Activated CD4-positive, alpha-beta T cell treated with anti-CD3 and anti-CD28 coated beads, Interleukin-2, amount 50 U/mL, for 16 hours (primary cell): Measurements from ENCODE around the gene EIF4G3.
"Not testable (repeated sequence)": the region's sequence is repeated elsewhere in the genome, so short reads cannot be mapped to it uniquely, and the experiment has no call there.

Experiments
- DNase-seq: peaks from one replicate; pipeline ENCODE4 v3.0.0-alpha.2; 2020

The EIF4G3 gene, protein sequence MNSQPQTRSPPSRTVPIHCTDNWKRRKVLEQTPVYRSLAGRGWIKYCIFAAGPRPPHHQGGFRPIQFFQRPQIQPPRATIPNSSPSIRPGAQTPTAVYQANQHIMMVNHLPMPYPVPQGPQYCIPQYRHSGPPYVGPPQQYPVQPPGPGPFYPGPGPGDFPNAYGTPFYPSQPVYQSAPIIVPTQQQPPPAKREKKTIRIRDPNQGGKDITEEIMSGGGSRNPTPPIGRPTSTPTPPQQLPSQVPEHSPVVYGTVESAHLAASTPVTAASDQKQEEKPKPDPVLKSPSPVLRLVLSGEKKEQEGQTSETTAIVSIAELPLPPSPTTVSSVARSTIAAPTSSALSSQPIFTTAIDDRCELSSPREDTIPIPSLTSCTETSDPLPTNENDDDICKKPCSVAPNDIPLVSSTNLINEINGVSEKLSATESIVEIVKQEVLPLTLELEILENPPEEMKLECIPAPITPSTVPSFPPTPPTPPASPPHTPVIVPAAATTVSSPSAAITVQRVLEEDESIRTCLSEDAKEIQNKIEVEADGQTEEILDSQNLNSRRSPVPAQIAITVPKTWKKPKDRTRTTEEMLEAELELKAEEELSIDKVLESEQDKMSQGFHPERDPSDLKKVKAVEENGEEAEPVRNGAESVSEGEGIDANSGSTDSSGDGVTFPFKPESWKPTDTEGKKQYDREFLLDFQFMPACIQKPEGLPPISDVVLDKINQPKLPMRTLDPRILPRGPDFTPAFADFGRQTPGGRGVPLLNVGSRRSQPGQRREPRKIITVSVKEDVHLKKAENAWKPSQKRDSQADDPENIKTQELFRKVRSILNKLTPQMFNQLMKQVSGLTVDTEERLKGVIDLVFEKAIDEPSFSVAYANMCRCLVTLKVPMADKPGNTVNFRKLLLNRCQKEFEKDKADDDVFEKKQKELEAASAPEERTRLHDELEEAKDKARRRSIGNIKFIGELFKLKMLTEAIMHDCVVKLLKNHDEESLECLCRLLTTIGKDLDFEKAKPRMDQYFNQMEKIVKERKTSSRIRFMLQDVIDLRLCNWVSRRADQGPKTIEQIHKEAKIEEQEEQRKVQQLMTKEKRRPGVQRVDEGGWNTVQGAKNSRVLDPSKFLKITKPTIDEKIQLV (N-terminal part only)

DNA sequence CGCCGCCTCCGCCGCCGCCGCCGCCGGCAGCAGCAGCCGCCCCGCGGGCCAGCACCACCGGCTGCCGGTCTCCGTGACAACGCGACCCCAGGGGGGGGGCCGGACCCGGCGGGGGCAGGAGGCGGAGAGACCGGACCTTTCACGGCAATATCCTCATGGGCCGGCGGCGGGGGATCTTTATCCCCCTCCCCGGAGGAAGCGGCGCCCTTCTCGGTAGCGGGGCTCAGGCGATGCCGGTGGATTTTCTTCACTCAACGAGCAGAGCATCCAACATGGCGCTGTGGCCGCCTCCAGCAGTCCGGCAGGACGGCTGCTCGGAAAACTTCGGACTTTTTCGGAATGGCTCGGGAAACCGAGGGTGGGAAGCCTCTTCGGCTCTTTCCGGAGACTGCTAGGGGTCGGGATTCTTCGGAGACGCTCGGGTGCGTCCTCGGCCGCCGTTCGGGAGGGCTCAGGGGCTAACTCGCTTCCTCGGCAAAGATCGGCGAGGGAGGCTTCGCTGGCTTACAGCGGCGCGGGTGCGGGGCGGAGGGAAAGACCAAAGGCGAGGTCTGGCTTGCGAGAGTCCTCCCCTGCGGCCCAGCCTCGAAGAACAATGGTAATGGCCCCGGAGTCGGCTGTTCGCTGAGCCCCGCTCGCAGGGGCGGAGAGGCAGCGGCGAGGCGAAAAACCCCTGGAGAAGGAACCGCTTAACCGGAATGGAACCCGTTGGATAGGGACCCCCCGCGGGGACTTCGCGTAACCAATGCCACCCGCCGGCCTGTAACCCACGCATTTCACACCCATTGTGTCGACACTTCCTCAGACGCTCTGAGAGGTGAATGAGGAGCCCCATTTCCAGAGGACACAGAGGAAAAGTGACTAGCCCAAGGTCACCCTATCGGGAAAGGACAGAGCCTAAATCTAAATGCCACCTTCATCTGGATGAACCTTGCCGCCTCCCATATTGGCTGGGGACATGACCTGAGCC is at the start of gene EIF4G3:
EIF4G3 (minus strand) TSS at position 312 of the 970 bp plus-strand sequence. CDS start 174,155 bp downstream, outside the sequence.
- DNase-seq = peak; percentile 100

DNA sequence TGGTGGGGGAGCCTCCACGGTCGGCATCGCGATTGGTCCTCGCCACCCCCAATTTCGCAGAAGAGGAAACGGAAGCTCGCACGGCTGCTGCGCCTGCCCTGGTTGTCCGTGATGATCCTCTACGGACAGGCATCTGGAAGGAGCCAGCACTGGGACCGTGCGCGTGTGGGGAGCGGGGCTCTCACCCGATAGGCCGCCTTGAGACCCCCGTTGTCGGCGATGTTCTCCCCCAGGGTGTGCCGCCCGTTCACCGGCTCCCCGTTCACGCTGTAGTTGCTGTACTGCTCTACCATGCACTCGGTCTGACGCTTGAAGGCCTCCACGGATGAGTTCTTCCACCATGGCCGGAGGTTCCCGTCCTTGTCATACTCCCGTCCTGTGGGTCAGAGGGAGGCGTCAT is 48.4 kb upstream of the EIF4G3 start:
- DNase-seq = no peak

DNA sequence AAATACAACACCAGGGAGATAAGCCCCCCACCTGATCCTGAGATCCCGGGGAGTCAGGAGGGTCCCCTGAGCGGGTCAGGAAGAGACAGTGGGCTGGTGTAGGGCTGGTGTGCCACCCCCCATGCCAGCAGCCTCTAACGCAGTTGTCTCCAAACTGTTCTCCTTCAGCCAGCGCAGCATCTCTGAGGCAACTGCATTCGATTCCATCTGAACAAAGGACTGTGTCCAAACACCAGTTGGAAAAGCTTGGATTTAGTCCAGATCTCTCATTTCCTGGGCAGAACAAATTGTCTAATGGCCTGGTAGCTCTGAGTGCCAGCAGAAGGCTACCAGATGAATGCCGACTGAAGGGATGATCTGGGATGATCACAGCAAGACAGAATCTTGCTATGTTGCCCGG is 44.1 kb upstream of the EIF4G3 start:
- no peak for DNase-seq

DNA sequence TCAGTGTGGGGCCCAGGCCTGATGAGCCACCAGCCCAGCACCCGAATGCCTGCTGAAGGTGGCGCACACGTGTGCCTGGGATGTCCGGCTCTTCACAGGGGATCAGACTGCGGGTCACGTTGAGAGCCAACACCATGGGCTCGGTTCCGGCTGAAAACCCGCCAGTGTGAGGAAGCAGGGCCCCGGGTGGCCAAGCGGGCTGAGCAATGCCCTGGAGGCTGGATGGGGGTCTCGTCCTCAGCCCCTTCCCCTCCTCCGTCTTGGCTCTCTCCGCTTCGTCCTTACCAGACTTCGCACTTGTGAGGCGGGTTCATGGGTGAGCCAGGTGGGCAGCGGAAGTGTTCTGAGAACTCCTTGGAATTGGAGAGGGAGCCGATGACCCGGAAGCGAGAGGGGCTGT is 43.0 kb upstream of the EIF4G3 start:
- no peak for DNase-seq

DNA sequence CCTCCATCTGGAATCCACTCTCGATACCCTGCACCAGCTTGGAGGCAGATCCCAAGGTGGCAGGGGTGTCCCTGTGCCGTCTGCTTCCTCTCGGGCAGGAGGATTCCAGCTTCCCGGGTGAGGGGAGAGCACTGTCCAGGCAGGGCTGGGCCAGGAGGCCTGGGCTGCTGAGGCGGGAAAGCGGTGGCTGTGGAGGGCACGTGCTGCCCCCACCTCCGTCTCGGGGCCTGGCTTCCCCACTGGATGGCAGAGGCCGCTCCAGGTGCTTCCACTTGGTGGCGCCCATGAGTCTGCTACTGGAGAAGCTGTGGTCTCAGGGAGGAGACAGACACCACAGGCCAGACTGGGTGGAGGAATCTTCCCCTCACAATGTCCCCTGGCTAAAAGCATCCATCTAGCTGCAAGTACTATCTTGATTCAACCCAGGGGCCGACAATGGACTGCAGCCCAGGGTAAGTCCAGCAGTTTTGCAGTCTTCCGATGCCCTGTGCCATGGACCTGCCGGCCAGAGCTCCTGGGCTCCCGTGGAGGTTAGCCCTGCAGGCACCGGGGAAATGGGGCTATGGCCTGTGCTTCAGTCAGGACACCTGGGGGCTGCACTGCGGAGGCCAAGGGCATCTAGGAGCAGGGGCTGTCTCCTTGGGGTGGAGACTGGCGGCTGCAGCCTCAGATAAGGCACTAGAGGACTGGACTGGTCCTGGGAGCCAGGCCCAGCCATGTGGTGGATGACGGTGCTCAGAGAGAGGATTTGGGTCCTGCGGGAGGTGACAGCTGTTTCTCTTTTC is 41.3 kb upstream of the EIF4G3 start:
- peak; percentile 48 for DNase-seq

DNA sequence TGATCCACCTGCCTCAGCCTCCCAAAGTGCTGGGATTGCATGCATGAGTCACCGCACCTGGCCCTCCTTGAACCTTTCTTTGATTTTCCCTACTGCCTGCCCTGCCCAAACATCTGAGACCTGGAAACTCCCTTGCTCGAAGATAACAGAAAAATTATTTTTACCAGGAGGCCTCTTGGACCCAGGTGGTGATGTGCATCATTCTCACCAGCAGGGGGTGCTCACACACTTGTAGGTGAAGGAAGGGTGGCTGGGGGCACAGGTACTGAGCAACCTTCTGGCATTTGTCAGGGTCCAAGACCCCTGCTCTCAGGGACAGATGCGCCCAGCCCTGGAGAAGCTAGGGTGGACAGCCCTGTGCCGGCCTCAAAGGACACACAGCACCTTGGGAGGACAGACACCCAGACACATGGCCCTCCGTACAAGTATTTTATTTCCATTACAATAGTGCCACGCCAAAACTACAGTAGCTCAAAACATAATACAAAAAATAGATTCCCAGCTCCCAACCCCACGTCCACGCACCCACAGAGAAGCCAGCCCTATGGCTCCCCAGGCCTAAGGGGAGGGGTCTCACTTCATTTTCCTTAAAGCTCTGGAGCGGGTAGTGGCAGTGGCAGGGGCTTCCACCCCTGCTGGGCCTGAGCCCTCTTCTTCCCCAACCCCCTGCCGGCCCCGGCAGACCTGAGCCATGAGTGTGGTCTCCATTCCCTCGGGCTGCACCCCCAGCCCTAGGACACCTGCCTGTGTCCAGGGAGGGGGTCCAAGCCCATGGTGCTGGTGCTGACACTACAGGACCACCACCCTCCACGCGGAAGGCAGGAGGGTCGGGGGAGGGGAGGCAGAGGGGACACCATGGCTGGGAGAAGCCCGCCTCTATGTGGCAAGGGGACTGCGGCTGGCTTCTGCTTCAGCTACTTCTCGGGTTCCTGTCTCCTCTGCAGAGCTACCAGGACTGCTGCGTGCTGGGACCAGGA is 40.4 kb upstream of the EIF4G3 start:
- DNase-seq = peak; percentile 74

DNA sequence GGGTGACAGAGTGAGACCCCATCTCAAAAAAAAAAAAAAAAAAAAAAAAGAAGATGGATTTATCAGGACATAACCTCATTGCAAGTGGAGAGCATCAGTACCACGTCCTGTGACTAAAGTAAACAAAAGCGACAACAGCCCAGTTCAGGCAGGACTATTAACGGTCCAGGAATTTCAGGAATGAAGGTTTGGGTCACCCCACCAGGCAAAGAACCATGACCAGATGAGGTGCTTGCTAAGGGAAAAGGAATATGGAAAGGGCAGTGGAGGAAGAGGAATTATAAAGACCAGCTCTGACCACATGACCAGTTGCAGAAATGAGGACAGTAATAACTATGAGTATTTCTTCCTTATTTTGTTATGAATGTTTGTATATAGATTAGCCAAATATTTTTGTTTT is 35.4 kb upstream of the EIF4G3 start:
- DNase-seq = no peak

DNA sequence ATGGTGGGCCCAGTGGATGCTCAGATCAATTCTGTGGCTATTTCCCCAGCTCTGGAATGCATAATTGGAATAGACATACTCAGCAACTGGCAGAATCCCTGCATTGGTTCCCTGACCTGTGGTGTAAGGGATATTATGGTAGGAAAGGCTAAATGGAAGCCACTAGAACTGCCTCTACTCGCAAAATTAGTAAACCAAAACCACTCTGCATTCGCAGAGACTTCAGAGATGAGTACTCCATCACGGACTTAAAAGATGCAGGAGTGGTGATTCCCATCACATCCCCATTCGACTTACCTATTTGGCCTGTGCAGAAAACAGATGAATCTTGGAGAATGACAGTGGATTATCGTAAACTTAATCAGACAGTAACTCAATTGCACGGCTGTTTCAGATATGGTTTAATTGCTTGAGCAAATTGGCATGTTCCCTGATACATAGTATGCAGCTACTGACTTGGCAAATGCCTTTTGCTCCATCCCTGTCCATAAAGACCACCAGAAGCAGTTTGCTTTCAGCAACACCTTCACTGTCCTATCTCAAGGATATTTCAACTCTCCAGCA is 31.5 kb upstream of the EIF4G3 start:
- peak; percentile 47 for DNase-seq

DNA sequence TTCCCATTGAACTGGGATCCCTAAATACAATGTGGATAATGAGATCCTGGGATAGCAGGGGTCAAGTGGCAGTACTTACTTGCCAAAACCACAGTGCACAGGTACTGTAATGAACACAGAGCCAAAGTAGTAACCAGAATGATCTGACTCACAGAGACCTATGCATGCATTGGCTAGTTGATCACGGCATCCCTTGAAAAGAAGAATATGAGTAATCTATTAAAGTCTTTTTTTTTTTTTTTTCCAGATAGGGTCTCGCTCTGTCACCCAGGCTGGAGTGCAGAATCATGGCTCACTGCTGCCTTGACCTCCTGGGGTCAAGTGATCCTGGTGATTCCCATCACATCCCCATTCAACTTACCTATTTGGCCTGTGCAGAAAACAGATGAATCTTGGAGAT is 29.4 kb upstream of the EIF4G3 start:
- DNase-seq = peak; percentile 66

DNA sequence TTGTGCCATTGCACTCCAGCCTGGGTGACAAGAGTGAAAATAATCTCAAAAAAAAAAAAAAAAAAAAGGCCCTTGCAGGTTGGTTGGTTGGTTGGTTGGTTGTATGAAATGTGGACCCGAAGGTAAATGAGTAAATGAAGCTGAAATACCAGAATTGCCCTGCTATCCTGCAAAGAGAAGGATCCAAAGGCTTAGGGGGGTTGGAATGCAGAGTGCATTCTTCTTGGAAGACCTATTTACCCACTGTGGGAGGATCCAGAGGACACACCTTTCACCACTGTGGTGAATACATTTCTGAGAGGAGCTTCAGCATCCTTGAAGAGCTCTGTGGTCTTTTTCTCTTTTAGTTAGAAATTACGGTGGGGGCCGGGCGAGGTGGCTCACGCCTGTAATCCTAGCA is 28.7 kb upstream of the EIF4G3 start:
- no peak for DNase-seq

DNA sequence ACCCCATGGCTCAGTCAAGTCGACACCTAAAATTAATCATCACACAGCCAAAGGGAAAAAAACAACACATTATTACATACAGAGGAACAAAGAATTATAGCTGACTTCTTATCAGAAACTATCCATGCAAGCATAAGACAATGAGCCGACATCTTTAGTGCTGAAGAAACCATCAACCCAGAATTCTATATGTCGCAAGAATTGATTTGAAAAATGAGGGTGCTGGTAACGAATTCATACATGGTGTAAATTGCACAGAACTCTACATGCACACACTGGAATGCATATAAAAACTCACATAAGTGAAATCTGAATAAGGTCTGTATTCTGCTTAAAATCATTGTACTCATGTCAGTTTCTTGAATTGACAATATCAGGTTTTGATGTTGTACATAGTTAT is 25.0 kb upstream of the EIF4G3 start:
- DNase-seq = no peak

DNA sequence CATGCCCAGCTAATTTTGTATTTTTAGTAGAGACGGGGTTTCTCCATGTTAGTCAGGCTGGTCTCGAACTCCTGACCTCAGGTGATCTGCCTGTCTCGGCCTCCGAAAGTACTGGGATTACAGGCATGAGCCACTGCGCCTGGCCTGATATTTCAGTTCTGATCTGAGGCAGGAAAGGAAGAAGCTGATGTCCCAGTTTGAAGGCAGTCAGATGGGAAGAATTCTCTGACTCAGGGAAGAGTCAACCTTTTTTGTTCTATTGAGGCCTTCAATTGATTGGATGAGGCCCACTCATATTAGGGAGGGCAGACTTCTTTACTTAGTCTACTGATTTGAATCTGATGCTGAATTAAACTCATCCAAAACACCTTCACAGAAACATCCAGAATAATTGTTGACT is 24.5 kb upstream of the EIF4G3 start:
- DNase-seq = not testable (repeated sequence)

DNA sequence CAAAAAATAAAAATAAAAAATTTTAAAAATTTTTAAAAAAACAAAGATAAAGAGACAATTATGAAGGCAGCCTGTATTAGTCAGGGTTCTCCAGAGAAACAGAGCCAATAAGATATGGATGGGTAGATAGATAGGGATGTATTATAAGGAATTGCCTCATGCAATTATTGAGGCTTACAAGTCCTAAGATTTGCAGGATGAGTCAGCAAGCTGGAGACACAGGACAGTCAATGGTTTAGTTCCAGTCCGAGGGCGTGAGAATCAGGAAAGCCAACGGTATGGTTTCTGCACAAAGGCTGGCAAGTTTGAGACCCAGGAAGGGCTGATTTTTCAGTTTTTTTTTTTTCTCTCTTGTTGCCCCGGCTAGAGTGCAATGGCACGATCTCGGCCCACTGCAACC is 24.1 kb upstream of the EIF4G3 start:
- DNase-seq = no peak

DNA sequence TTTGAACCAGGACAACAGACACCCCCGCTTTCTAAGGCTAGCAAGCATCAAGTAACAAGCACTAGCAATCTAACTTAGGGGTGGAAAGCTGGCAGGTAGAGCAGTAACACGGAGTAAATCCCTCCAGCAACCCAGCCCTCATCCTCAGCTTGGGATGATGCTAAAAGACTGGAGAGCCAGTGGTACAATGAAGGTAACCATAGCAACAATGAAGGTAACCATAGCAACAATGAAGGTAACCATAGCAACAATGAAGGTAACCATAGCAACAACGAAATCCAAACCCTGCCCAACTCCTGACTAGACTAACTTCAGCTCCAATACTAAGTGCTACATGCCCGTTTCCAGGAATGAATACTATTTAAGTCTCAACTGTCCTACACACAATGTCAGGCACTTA is 22.2 kb upstream of the EIF4G3 start:
- no peak for DNase-seq

DNA sequence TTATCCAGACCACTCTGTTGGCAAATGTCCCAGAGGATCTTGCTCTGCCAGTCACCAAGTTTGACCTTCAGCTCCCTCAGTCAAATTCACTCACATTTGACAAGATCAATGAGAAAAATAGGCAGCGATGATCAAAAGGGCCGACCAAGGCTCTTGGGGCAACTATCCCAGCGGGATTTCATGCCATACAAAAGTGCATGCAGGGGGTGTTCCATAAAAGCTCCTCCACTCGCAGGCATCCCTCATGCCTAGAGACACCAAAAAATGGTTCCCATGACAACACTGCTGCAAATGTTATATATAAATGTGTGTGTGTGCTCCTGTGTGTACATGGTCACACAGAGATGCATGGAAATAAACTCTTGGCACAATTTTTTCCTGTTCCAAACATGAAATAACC is 16.2 kb upstream of the EIF4G3 start:
- no peak for DNase-seq

DNA sequence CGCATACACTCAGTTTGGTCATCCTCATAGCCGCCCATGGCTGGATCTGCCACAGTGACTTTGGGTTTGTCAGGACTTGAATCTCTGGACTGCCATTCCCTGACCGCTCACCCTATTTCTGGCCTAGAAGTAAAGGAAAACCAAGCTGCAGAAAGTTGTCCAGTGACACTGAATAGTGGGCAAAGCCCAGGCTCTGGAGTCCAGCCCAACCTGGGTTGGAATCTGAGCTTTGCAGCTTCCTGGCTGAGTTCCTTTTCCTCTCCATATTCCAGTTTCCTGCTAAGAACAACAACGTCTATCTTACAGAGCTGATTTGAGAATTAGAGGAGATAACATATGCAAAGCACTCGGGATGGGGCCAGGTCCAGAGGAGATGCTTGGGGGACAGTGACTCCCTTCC is 15.6 kb upstream of the EIF4G3 start:
- DNase-seq = no peak

DNA sequence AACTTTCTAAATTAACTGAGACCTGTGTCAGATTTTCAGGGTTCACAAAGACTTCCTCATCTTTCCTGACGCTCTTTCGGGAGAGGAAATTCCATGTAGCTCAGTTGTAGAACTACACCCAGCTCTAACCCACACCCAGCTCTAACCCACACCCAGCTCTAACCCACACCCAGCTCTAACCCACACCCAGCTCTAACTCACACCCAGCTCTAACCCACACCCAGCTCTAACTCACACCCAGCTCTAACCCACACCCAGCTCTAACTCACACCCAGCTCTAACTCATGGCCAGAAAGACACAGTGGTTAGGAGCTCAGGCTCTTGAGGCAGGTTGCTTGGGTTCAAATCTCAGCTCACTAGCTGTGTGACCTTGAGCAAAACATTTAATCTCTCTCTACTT is 14.1 kb upstream of the EIF4G3 start:
- not testable (repeated sequence) for DNase-seq

DNA sequence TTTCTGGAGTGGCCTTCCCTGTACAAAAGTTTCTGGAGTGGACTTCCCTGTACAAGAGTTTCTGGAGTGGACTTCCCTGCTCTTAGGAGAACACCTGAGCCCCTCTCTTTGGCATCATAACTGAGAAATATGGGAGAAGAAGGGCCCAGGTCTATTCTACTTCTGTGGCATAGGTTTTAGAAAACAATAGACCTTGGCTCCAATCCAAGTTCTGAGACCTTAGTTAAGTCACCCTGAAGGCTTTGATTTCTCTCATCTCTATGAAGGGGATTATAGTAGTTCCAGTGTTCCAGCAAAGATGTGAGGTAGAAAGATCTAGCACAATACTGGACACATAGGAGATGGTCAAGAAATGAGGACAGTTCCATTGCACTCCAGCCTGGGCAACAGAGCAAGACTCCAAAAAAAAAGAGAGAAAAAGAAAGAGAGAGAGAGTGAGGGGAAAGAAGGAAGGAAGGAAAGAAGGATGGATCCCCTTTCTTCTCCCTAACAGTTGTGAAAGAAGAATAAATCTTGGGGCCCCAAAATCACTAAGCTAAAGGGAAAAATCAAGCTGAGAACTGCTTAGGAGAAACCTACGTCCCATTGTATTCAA is 13.3 kb upstream of the EIF4G3 start:
- DNase-seq = no peak

DNA sequence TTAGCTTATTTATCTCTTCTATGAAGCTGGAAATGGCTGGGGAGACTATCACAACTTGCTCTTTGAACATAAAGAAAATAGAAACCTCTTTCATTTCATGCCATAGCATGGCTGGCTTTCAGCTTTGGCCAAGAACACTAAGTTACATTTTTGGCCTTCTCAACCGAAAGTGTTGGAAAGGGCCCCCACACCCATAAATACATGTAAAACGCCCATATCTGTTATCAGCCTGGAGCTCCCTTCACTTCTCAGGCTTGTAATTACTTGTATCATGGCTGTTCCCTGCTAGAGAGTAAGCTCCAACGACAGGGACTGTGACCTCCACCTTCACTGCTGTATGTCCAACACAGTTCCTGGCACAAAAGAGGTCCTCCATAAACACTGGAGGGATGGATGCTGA is 12.7 kb upstream of the EIF4G3 start:
- DNase-seq = no peak
